ENCODE data around the gene GRID1.

DNA sequence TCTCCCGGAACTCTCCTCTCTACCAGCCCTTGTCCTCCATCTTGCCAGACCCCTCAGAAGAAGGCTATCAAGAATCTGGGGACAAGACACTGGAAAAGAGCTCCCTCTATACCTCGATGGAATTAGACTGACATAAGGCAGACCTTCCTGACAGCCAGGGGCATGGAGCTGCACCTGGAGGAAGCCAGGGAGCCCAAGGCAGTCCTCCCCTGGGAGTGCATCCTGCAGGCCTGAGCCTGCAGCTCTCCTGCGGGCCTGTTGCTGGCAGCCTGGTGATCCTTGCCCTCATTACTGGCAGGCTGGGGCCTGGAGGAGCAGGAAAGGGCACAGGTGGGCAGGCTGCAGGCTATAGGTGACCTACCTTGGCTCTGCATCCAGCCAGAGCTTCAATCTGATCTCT lies 323.4 kb downstream of the GRID1 start:
- TF ChIP-seq SUZ12 (IDR thresholded peaks at IDR 0.05; ENCODE audit: extremely low read depth, insufficient read depth, insufficient read length) (no peak), YY1 (IDR thresholded peaks at IDR 0.05; ENCODE audit: insufficient read depth, insufficient read length) (no peak)
